Fibroblast of lung (primary cell): ENCODE measurements around the gene CCM2. TPM values are rescaled to one million over a fixed set of nuclear protein-coding genes. Genes with fewer than 3 reads are reported as not detected.

Source experiments
- DNase-seq, 2 donors: peaks; one replicate each; pipeline versions ENCODE4 v3.0.0 to v3.0.0-alpha.2; 2010; ENCODE audit warnings: low read depth in 2 of 2
- H2AFZ ChIP-seq: 2 replicates; pipeline ENCODE4 v1.5.1; 2012; ENCODE audit warnings: low read length, control low read depth, inconsistent platforms
- H3K27ac ChIP-seq: 2 replicates; pipeline ENCODE4 v1.5.1; 2011; ENCODE audit warnings: low read length, control low read depth; ENCODE audit not compliant: insufficient read depth
- H3K27me3 ChIP-seq: 2 replicates; pipeline ENCODE4 v1.5.1; 2011; ENCODE audit warnings: mild to moderate bottlenecking, low read length; ENCODE audit not compliant: control insufficient read depth, insufficient read depth
- H3K36me3 ChIP-seq: 2 replicates; pipeline ENCODE4 v1.5.1; 2011; ENCODE audit warnings: low read length; ENCODE audit not compliant: control insufficient read depth, insufficient read depth
- H3K4me1 ChIP-seq: 2 replicates; pipeline ENCODE4 v1.5.1; 2011; ENCODE audit warnings: low read length; ENCODE audit not compliant: control insufficient read depth, insufficient read depth; ENCODE audit errors: extremely low read depth
- H3K4me2 ChIP-seq: 2 replicates; pipeline ENCODE4 v1.5.1; 2011; ENCODE audit warnings: low read length, control low read depth; ENCODE audit not compliant: insufficient read depth; ENCODE audit errors: extremely low read depth
- H3K4me3 ChIP-seq, 4 experiments: fragments of 200-600 bp in 1 of 4; sonication (generic) in 1 of 4; replicated peaks in 1 of 4; 2 replicates each; pipeline ENCODE4 v1.5.1; 2011 to 2016; ENCODE audit warnings: low read length in 4 of 4, low read depth in 3 of 4, mild to moderate bottlenecking in 3 of 4, control low read depth in 2 of 4, inconsistent platforms in 1 of 4, mixed read lengths in 1 of 4; ENCODE audit not compliant: insufficient read depth in 1 of 4; ENCODE audit errors: control extremely low read depth in 1 of 4
- H3K79me2 ChIP-seq: 2 replicates; pipeline ENCODE4 v1.5.1; 2012; ENCODE audit warnings: mild to moderate bottlenecking, low read length, inconsistent platforms; ENCODE audit not compliant: control insufficient read depth, insufficient read depth
- H3K9ac ChIP-seq: 2 replicates; pipeline ENCODE4 v1.5.1; 2011; ENCODE audit warnings: mild to moderate bottlenecking, low read length, control low read depth; ENCODE audit not compliant: insufficient read depth
- H3K9me3 ChIP-seq: 2 replicates; pipeline ENCODE4 v1.5.1; 2012; ENCODE audit warnings: low read depth, low read length; ENCODE audit not compliant: control insufficient read depth, insufficient read depth
- H4K20me1 ChIP-seq: 2 replicates; pipeline ENCODE4 v1.5.1; 2011; ENCODE audit warnings: low read length; ENCODE audit not compliant: control insufficient read depth, insufficient read depth; ENCODE audit errors: extremely low read depth
- CTCF ChIP-seq, 2 donors: IDR thresholded peaks in 1 of 2; conservative IDR thresholded peaks in 1 of 2; 1 replicate in 1 of 2; 2 replicates in 1 of 2; pipeline ENCODE4 v1.5.1; 2011 to 2012; ENCODE audit warnings: low read length in 2 of 2, control low read depth in 1 of 2, inconsistent platforms in 1 of 2, low read depth in 1 of 2, mild to moderate bottlenecking in 1 of 2
- EZH2 ChIP-seq: IDR thresholded peaks from 2 replicates; pipeline ENCODE4 v1.5.1; 2012; ENCODE audit warnings: low read length, control low read depth, mild to moderate bottlenecking; ENCODE audit errors: missing control alignments
- polyA plus RNA-seq, 2 donors: library from polyadenylated mRNA; depleted of rRNA in 1 of 2; stranded (reverse) in 1 of 2; unstranded in 1 of 2; fragments of >200 nt; gene quantifications; 2 replicates each; pipeline ENCODE4 v1.2.1, GENCODE V29; 2011 to 2012; ENCODE audit warnings: missing spikeins in 1 of 2
- total RNA-seq: library from RNA; depleted of rRNA; stranded (reverse); fragments of >200 nt; gene quantifications from 2 replicates; pipeline ENCODE4 v1.2.1, GENCODE V29; 2014

CCM2 gene
- total and polyA plus RNA-seq, 2 donors (not counting 1 experiment from before 2014, with no cell fraction given) = 27.8 to 52.4 TPM

DNA sequence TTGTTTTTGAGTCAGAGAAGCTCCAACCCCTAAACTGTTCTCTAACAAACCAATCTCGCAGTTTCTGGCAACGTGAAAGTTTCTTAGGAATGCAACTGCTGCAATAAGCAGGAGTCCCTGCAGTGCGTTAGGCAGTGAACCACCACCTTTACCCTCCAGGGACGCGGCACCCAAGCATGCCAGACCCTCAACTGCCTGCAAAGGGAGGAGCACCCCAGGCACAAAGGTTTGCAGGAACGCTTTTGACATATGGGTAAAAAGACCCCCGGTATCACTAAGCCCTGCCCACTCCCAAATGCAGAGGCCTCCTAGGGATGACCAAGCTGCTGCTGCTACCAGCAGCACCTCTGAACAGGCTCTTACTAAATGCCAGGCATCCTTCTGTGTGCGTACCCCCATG is 106.8 kb downstream of the CCM2 start:
- Histone ChIP-seq H3K4me3 (no peak overlapping the region), H3K4me2 (no peak overlapping the region), H3K9ac (no peak overlapping the region), H3K79me2 (peaks cover 48% of the 10 kb centered on the region), H3K27ac (no peak overlapping the region), H4K20me1 (no peaks in the 10 kb centered on the region), H3K36me3 (peaks cover 33% of the 10 kb centered on the region), H2AFZ (no peak overlapping the region), H3K9me3 (no peaks in the 10 kb centered on the region), H3K27me3 (no peaks in the 10 kb centered on the region), H3K4me1 (peaks cover 2% of the 10 kb centered on the region)
- DNase-seq = no peak
- TF ChIP-seq CTCF (conservative IDR thresholded peaks at IDR 0.05 in 1 of 2, IDR thresholded peaks at IDR 0.05 in 1 of 2; ENCODE audit: low read depth in 1 of 2, low read length in 2 of 2) (no peak), EZH2 (no peak)

DNA sequence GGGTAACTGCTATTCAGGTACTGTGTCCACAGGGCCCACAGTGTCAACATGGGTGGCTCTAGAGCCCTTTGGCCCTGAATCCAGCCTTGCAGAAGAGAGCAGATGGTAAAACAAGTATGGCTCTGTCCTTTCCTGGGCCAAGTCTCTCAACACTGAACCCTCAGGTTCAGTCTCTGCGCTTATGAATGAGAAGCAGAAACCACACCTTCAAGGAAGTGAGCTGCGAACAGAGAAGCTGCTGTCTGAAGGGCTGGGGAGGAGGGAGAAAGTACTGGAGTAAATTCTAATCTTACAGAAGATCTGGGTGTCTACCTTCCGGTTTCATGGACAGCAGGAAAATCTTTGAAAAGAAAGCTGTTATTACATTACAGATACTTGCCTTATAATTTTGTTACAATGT is 107.4 kb downstream of the CCM2 start:
- TF ChIP-seq EZH2 = no peak
- no peak for TF ChIP-seq CTCF (conservative IDR thresholded peaks at IDR 0.05 in 1 of 2, IDR thresholded peaks at IDR 0.05 in 1 of 2; ENCODE audit: low read depth in 1 of 2, low read length in 2 of 2)
- H3K9me3 ChIP-seq = no peaks in the 10 kb centered on the region
- peaks cover 30% of the 10 kb centered on the region for H3K36me3 ChIP-seq
- peaks cover 48% of the 10 kb centered on the region for H3K79me2 ChIP-seq
- H3K4me1 ChIP-seq = peaks cover 3% of the 10 kb centered on the region
- H3K4me3 ChIP-seq = no peak overlapping the region
- DNase-seq = no peak
- H3K27ac ChIP-seq = no peak overlapping the region
- H3K4me2 ChIP-seq = no peak overlapping the region
- H4K20me1 ChIP-seq = no peaks in the 10 kb centered on the region
- H2AFZ ChIP-seq = no peak overlapping the region
- no peak overlapping the region for H3K9ac ChIP-seq
- no peaks in the 10 kb centered on the region for H3K27me3 ChIP-seq

GRCh38 chr7:45108863-45109262 is 108.9 kb downstream of the CCM2 start:
- peaks cover 7% of the 10 kb centered on the region for H3K4me1 ChIP-seq
- peaks cover 48% of the 10 kb centered on the region for H3K79me2 ChIP-seq
- H3K4me2 ChIP-seq = no peak overlapping the region
- H4K20me1 ChIP-seq = no peaks in the 10 kb centered on the region
- no peak overlapping the region for H3K4me3 ChIP-seq
- H3K36me3 ChIP-seq = peaks cover 21% of the 10 kb centered on the region
- H3K27ac ChIP-seq = no peak overlapping the region
- H2AFZ ChIP-seq = no peak overlapping the region
- DNase-seq = no peak
- no peaks in the 10 kb centered on the region for H3K27me3 ChIP-seq
- TF ChIP-seq EZH2 (no peak), CTCF (conservative IDR thresholded peaks at IDR 0.05 in 1 of 2, IDR thresholded peaks at IDR 0.05 in 1 of 2; ENCODE audit: low read depth in 1 of 2, low read length in 2 of 2) (no peak)
- H3K9ac ChIP-seq = no peak overlapping the region
- no peaks in the 10 kb centered on the region for H3K9me3 ChIP-seq
